BE2C (cell line): Measurements from ENCODE around the gene EPHB2.

Source experiments
- DNase-seq: peaks from one replicate; pipeline ENCODE4 v3.0.0-alpha.2; 2020
- H3K27me3 ChIP-seq: fragments of 250-450 bp; sonication (Bioruptor Pico); 2 replicates; pipeline ENCODE4 v1.5.1; 2020; ENCODE audit warnings: mild to moderate bottlenecking
- H3K36me3 ChIP-seq: fragments of 250-450 bp; sonication (Bioruptor Pico); 2 replicates; pipeline ENCODE4 v1.5.1; 2020; ENCODE audit warnings: mild to moderate bottlenecking
- H3K4me1 ChIP-seq: fragments of 250-450 bp; sonication (Bioruptor Pico); 2 replicates; pipeline ENCODE4 v1.5.1; 2020
- H3K4me3 ChIP-seq: 2 replicates; pipeline ENCODE4 v1.5.1; 2011; ENCODE audit warnings: low read depth, low read length
- H3K9me3 ChIP-seq: fragments of 250-450 bp; sonication (Bioruptor Pico); 2 replicates; pipeline ENCODE4 v1.5.1; 2020
- CTCF ChIP-seq: IDR thresholded peaks from 2 replicates; pipeline ENCODE4 v1.5.1; 2012; ENCODE audit warnings: mild to moderate bottlenecking, low read depth, low read length

EPHB2 gene

DNA sequence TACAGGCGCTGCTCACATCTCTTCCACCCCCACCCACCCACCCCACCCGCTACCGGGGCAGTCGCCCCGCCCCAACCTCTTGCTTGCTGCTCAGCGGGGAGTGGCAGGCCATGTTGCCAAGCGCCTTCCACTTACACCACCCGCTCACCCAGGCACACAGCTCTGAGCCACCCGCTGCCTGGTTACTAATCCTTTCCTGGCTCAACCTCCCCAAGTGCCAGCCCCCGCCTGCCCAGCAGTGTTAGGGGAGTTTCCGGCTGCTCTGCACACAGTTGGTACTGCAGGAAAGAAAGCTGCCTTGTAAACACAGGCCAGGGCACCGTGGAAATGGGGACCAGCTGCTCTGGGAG lies 205.8 kb downstream of the EPHB2 start:
- H3K9me3 ChIP-seq = no peaks in the 10 kb centered on the region
- no peaks in the 10 kb centered on the region for H3K36me3 ChIP-seq
- no peak for TF ChIP-seq CTCF
- no peaks in the 10 kb centered on the region for H3K4me1 ChIP-seq
- no peaks in the 10 kb centered on the region for H3K27me3 ChIP-seq
- no peak overlapping the region for H3K4me3 ChIP-seq
- no peak for DNase-seq

GRCh38 chr1:22917989-22918388 lies 207.3 kb downstream of the EPHB2 start:
- Histone ChIP-seq H3K4me1 (no peaks in the 10 kb centered on the region), H3K4me3 (no peak overlapping the region), H3K9me3 (no peaks in the 10 kb centered on the region), H3K36me3 (no peaks in the 10 kb centered on the region), H3K27me3 (no peaks in the 10 kb centered on the region)
- TF ChIP-seq CTCF = no peak
- no peak for DNase-seq

DNA sequence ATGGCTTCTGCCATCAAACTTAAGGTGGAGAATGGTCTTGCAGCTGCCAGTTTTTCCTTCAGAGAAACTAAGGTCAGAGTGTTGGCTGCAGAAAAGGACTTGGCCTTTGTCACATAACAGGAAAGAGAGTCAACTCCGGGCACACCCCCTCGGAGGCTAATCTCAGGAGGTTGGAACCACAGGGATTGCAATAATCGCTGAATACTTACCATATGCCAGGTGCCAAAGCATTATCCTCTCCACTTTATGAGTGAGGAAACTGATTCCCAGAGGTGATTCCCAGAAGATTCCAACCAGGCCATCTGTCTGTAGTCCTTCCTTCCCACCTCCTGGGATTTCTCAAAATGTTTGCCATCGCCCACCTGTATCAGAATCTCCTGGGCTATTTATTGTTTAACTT lies 208.0 kb downstream of the EPHB2 start:
- no peaks in the 10 kb centered on the region for H3K27me3 ChIP-seq
- no peak for TF ChIP-seq CTCF
- no peaks in the 10 kb centered on the region for H3K4me1 ChIP-seq
- no peaks in the 10 kb centered on the region for H3K36me3 ChIP-seq
- no peak for DNase-seq
- H3K9me3 ChIP-seq = no peaks in the 10 kb centered on the region
- no peak overlapping the region for H3K4me3 ChIP-seq

DNA sequence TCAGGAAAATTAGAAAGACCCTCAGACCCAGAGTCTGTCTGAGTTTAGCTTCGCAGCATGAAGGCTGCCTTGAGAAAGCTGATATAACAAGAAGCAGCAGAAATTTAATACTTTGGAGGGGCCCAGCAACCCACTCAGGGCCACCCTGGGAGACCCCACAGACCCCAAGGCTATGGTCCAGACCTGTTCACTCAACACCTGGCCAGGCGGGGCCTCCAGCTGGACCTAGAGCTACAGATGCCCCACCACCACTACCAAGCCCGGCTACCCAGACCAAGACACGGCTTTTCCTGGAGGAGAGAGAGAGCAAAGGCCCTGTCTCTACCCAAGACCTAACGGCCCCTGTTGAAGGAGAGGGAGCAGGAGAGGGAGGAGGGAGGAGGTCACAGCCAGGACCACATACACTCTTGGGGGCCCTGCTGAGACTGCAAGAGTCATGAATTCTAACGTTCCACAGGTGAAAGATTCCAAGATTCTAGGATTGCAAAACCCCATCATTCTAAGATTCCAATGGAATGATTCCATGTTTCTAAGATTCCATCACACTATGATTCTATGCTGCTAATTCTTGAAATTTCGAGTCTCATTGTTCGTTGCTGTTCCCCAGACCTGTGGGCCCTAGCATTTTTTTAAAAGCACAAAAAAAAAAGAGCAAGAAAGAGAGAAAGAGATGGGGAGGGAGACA lies 208.8 kb downstream of the EPHB2 start:
- Histone ChIP-seq H3K27me3 (no peaks in the 10 kb centered on the region), H3K4me3 (no peak overlapping the region), H3K36me3 (no peaks in the 10 kb centered on the region), H3K4me1 (no peaks in the 10 kb centered on the region), H3K9me3 (no peaks in the 10 kb centered on the region)
- no peak for DNase-seq
- TF ChIP-seq CTCF = no peak

DNA sequence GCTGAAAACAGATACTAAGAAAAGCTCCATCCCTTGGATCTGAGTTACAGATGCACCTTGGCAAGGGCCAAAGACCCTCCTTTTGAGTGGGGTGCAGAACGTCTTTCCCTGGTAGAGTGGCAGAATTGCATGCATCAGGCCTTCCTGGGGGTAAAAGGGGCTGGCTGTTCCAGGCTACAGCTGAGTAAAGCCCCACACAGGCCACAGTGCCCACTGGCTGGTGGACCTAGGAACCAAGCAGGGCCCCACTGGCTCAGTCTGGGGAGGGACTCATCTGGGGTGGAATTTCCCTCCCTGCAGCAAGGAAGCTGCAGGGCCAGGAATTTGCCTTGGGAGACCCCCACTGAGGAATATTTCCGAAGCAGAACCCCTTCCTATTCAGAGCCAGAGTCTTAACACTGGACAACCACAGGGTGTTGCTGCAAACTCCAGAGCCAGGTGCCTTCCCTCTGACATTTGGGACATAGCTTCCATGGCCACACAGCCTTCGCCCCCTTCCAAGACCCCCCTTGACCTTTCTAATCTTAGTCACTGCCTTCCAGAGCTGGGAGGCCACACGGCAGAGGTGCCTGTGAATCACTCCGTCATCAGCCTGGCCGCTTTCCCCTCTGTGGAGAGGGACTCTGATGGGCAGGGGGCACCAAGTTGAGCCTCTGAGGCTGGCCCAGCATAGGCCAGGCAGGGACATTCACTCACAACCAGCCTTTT lies 209.5 kb downstream of the EPHB2 start:
- Histone ChIP-seq H3K4me3 (no peak overlapping the region), H3K27me3 (no peaks in the 10 kb centered on the region), H3K4me1 (no peaks in the 10 kb centered on the region), H3K36me3 (no peaks in the 10 kb centered on the region), H3K9me3 (no peaks in the 10 kb centered on the region)
- TF ChIP-seq CTCF = no peak
- no peak for DNase-seq

GRCh38 chr1:22920734-22921451 lies 210.3 kb downstream of the EPHB2 start:
- Histone ChIP-seq H3K27me3 (no peaks in the 10 kb centered on the region), H3K4me3 (no peak overlapping the region), H3K9me3 (no peaks in the 10 kb centered on the region), H3K4me1 (no peaks in the 10 kb centered on the region), H3K36me3 (no peaks in the 10 kb centered on the region)
- DNase-seq = no peak
- no peak for TF ChIP-seq CTCF
